Hepatocyte (in vitro differentiated cells): ENCODE results near the gene C19orf38.

Experiments used
- CTCF ChIP-seq: fragments of 200-600 bp; sonication (generic); IDR thresholded peaks from 2 replicates; pipeline ENCODE4 v1.5.1; 2016; ENCODE audit warnings: antibody characterized with exemption, mild to moderate bottlenecking; ENCODE audit not compliant: poor library complexity
- EZH2 ChIP-seq: fragments of 200-600 bp; sonication (generic); IDR thresholded peaks from 2 replicates; pipeline ENCODE4 v1.6.1; 2016; ENCODE audit warnings: antibody characterized with exemption, mild to moderate bottlenecking, borderline replicate concordance
- EZH2phosphoT487 ChIP-seq: fragments of 200-600 bp; sonication (generic); IDR thresholded peaks from one replicate; pipeline ENCODE4 v1.6.1; 2018; ENCODE audit warnings: antibody characterized with exemption, mild to moderate bottlenecking, low read depth, moderate library complexity; ENCODE audit not compliant: unreplicated experiment, severe bottlenecking

GRCh38 chr19:10855879-10856522 is 7.8 kb downstream of the C19orf38 start:
- no peak for TF ChIP-seq EZH2phosphoT487
- TF ChIP-seq CTCF: peak; percentile 9
- TF ChIP-seq EZH2: no peak
